Activated gamma-delta T cell treated with Interleukin-2 at 50 U/mL for 16 hours (primary cell): ENCODE results near the gene PORCN.
"Not testable (repeated sequence)": the region's sequence is repeated elsewhere in the genome, so short reads cannot be mapped to it uniquely, and the experiment has no call there.

Experiments
- DNase-seq: peaks from one replicate; pipeline ENCODE4 v3.0.0-alpha.2; 2020

PORCN gene

DNA sequence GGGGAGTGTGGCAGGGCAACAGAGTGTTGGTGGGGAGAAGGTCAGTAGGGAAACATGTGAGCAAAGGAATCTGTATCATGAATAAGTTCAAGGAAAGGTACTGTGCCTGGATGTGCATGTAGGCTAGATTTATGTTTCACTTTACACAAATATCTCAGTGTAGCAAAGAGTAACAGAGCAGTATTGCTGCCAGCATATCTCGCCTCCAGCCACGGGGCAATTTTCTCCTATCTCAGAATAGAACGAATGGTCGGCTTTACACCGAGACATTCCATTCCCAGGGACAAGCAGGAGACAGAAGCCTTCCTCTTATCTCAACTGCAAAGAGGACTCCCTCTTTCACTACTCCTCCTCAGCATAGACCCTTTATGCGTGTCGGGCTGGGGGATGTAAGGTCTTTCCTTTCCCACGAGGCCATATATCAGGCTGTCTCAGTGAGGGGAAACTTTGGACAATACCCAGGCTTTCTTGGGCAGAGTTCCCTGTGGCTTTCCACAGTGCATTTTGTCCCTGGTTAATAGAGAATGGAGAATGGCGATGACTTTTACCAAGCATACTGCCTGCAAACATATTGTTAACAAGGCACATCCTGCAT lies 47.0 kb downstream of the PORCN start:
- not testable (repeated sequence) for DNase-seq

- no peak for DNase-seq
Measured at GRCh38 chrX:48558271-48558670, 49.5 kb downstream of the PORCN start.

DNA sequence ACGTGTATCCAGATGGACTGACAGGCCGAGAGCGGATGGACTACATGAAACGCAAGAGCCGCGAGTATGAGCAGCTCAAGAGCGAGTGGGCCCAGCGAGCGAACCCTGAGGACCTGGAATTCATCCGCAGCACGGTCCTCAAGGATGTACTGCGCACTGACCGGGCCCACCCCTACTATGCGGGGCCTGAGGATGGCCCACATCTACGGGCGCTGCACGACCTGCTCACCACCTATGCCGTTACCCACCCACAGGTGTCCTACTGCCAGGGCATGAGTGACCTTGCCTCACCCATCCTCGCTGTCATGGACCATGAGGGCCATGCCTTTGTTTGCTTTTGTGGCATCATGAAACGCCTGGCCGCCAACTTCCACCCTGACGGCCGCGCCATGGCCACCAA lies 50.8 kb downstream of the PORCN start:
- DNase-seq: no peak

- no peak for DNase-seq
Measured at GRCh38 chrX:48560056-48560455, 51.3 kb downstream of the PORCN start.

DNA sequence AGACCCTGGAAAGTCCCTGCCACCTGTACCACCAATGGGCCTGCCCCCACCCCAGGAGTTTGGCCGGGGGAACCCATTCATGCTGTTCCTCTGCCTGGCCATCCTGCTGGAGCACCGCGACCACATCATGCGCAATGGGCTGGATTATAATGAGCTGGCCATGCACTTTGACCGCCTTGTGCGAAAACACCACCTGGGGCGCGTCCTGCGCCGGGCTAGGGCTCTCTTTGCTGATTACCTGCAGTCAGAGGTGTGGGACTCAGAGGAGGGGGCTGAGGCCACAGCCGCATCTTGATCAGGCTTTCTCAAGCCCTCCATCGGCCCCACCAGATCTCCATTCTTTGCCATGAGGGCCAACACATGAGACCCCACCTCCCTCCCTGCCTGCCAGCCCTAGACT lies 51.9 kb downstream of the PORCN start:
- DNase-seq: no peak

DNA sequence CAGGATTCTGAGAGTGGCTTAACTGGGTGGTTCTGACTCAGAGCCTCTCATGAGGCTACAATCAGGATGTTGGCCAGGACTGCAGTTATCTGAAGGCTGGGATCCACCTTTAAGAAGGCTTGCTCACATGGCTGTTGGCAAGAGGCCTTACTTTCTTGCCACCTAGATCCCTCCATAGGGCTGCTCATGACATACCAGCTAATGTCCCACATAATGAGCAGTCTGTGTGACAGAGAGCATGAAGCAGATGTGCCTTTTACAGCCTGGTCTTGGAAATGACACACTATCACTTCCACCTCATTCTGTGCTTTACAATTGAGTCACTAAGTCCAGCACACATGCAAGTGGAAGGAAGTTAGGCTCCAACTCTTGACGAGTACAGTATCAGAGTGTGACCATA lies 61.2 kb downstream of the PORCN start:
- no peak for DNase-seq
